DOHH2 (cell line): ENCODE measurements around the gene NRAS.

Source experiments
- H3F3A ChIP-seq: fragments of 200-600 bp; sonication (generic), shearing (Covaris generic); 2 replicates; pipeline ENCODE4 v1.6.0; 2016; ENCODE audit warnings: antibody characterized with exemption, mild to moderate bottlenecking; ENCODE audit not compliant: control insufficient read depth, insufficient read depth
- H3K27ac ChIP-seq: fragments of 200-600 bp; sonication (generic); 2 replicates; pipeline ENCODE4 v1.5.1; 2014; ENCODE audit warnings: low read depth, mild to moderate bottlenecking, low read length, moderate library complexity
- H3K27me3 ChIP-seq: fragments of 200-600 bp; sonication (generic); 2 replicates; pipeline ENCODE4 v1.6.1; 2014; ENCODE audit warnings: mild to moderate bottlenecking, low read length, mixed read lengths; ENCODE audit not compliant: control insufficient read depth
- H3K36me3 ChIP-seq: fragments of 200-600 bp; sonication (generic); 2 replicates; pipeline ENCODE4 v1.6.1; 2014; ENCODE audit warnings: mild to moderate bottlenecking, low read length, moderate library complexity, mixed read lengths; ENCODE audit not compliant: control insufficient read depth
- H3K4me1 ChIP-seq: fragments of 200-600 bp; sonication (generic); 2 replicates; pipeline ENCODE4 v1.6.1; 2014; ENCODE audit warnings: mild to moderate bottlenecking, low read length, mixed read lengths; ENCODE audit not compliant: control insufficient read depth
- H3K4me2 ChIP-seq: fragments of 200-600 bp; sonication (generic); 2 replicates; pipeline ENCODE4 v1.6.0; 2014; ENCODE audit warnings: mild to moderate bottlenecking, low read length, moderate library complexity
- H3K4me3 ChIP-seq: fragments of 200-600 bp; sonication (generic); 2 replicates; pipeline ENCODE4 v1.5.1; 2014; ENCODE audit warnings: mild to moderate bottlenecking, low read length, mixed read lengths
- H3K79me2 ChIP-seq: fragments of 200-600 bp; sonication (generic); 2 replicates; pipeline ENCODE4 v1.6.1; 2014; ENCODE audit warnings: mild to moderate bottlenecking, low read length, mixed read lengths; ENCODE audit not compliant: control insufficient read depth
- H3K9me2 ChIP-seq: fragments of 200-600 bp; sonication (generic); replicated peaks from 2 replicates; pipeline ENCODE4 v1.6.1; 2014; ENCODE audit warnings: mild to moderate bottlenecking, low read length, mixed read lengths; ENCODE audit not compliant: control insufficient read depth
- H3K9me3 ChIP-seq: fragments of 200-600 bp; sonication (generic); 2 replicates; pipeline ENCODE4 v1.6.1; 2014; ENCODE audit warnings: antibody characterized with exemption, low read length, mixed read lengths; ENCODE audit not compliant: control insufficient read depth, insufficient read depth
- H4K20me1 ChIP-seq: fragments of 200-600 bp; sonication (generic); 2 replicates; pipeline ENCODE4 v1.6.0; 2014; ENCODE audit warnings: low read depth, mild to moderate bottlenecking, antibody characterized with exemption, low read length, moderate library complexity; ENCODE audit not compliant: control insufficient read depth, insufficient read depth
- EZH2phosphoT487 ChIP-seq: fragments of 200-600 bp; sonication (generic); IDR thresholded peaks from 2 replicates; pipeline ENCODE4 v1.6.1; 2017; ENCODE audit warnings: borderline replicate concordance, mild to moderate bottlenecking, antibody characterized with exemption, low read length, moderate library complexity, mixed read lengths
- TF ChIP-seq, protein P1 (sequence below): fragments of 200-600 bp; sonication (generic); IDR thresholded peaks from one replicate; pipeline ENCODE4 v1.5.1; 2014; ENCODE audit warnings: antibody characterized with exemption, mild to moderate bottlenecking, low read depth, low read length; ENCODE audit not compliant: poor library complexity, severe bottlenecking

Gene NRAS

DNA sequence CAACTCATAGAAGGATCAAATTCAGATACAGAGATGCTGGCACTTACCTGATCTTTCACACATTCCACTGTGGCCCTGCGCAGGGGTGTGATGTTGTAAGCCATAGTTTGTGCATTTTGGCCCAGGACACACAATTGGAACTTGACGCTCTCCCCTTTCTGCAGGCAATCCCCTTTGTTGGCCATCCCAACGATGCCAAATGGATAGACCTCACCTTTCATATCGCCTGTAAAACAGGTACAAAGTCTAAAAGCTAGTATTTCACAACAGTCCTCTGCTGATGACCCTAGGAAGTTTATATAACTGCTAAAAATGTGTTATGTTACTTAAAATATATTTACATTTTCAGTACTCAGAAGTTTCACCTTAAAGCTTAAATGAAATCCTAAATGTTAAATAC lies 3.9 kb upstream of the NRAS start:
- Histone ChIP-seq H4K20me1 (no peaks in the 10 kb centered on the region), H3K27ac (no peak overlapping the region), H3K79me2 (peaks cover 15% of the 10 kb centered on the region), H3K4me1 (peaks cover 15% of the 10 kb centered on the region), H3K9me3 (no peaks in the 10 kb centered on the region), H3K9me2 (no peaks in the 10 kb centered on the region), H3K4me3 (no peak overlapping the region), H3K27me3 (no peaks in the 10 kb centered on the region), H3F3A (peaks cover 37% of the 10 kb centered on the region), H3K4me2 (no peak overlapping the region), H3K36me3 (peaks cover 94% of the 10 kb centered on the region)
- TF ChIP-seq EZH2phosphoT487: no peak
- TF ChIP-seq, protein P1, sequence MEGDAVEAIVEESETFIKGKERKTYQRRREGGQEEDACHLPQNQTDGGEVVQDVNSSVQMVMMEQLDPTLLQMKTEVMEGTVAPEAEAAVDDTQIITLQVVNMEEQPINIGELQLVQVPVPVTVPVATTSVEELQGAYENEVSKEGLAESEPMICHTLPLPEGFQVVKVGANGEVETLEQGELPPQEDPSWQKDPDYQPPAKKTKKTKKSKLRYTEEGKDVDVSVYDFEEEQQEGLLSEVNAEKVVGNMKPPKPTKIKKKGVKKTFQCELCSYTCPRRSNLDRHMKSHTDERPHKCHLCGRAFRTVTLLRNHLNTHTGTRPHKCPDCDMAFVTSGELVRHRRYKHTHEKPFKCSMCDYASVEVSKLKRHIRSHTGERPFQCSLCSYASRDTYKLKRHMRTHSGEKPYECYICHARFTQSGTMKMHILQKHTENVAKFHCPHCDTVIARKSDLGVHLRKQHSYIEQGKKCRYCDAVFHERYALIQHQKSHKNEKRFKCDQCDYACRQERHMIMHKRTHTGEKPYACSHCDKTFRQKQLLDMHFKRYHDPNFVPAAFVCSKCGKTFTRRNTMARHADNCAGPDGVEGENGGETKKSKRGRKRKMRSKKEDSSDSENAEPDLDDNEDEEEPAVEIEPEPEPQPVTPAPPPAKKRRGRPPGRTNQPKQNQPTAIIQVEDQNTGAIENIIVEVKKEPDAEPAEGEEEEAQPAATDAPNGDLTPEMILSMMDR: no peak

DNA sequence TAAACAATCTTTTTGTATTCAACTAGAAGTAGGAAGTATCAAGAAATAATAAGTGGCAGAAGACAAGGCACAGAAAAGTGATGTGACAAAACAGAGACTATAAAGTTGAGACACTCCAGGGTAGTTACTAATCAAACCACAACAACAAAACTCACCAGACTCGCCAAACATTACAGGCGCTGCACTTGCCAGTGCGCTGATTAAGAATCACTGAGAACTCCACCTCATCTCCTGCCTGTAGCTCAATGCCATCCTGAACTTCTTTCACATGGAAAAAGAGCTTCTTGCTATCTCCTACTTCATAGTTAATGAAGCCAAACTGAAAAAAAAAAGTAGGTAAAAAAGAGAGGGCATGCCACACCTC lies 2.8 kb upstream of the NRAS start:
- TF ChIP-seq, protein P1: no peak
- no peak for TF ChIP-seq EZH2phosphoT487

DNA sequence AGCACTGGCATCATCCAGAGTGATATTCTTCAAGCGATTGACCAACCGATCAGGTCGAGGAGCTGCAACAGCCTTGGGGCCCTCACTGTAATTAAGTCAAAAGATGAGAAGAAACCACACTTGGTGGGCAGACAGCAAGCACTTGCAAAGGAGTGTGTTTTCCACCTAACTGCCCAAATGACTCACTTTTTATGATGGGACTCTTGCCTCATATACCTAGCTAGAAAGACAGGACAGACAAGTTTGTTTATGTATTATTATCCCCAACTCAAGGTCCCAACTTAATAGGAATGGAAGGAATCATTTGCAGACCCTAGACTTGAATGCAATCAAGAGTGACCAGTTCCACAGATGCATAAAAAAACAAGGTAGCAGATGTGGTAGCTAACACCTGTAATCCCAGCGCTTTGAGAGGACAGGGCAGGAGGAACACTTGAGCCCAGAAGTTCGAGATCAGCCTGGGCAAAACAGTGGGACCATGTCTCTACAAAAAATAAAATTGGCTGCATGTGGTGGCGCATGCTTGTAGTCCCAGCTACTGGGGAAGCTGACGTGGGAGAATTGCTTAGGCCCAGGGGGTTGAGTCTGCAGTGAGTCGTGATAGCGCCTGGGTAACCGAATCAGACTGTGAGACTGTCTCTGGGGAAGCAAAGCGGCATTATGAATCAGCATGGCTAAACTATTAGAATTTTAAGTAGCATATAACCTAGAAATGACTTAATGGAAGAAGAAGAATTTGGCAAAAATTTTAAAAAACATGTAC lies 2.3 kb upstream of the NRAS start:
- no peak overlapping the region for H3K4me2 ChIP-seq
- no peaks in the 10 kb centered on the region for H4K20me1 ChIP-seq
- H3K27me3 ChIP-seq: no peaks in the 10 kb centered on the region
- H3K36me3 ChIP-seq: peaks cover 91% of the 10 kb centered on the region
- H3K27ac ChIP-seq: no peak overlapping the region
- H3K9me3 ChIP-seq: no peaks in the 10 kb centered on the region
- no peaks in the 10 kb centered on the region for H3K9me2 ChIP-seq
- TF ChIP-seq EZH2phosphoT487: no peak
- TF ChIP-seq, protein P1: no peak
- H3K4me3 ChIP-seq: no peak overlapping the region
- peaks cover 20% of the 10 kb centered on the region for H3K4me1 ChIP-seq
- H3F3A ChIP-seq: peaks cover 37% of the 10 kb centered on the region
- peaks cover 28% of the 10 kb centered on the region for H3K79me2 ChIP-seq

More for the DNA sequence above, 2.8 kb upstream of the NRAS start:
- H3F3A ChIP-seq: peaks cover 37% of the 10 kb centered on the region
- no peaks in the 10 kb centered on the region for H4K20me1 ChIP-seq
- H3K27me3 ChIP-seq: no peaks in the 10 kb centered on the region
- H3K79me2 ChIP-seq: peaks cover 22% of the 10 kb centered on the region
- H3K4me1 ChIP-seq: peaks cover 20% of the 10 kb centered on the region
- no peaks in the 10 kb centered on the region for H3K9me3 ChIP-seq
- H3K4me3 ChIP-seq: no peak overlapping the region
- no peak overlapping the region for H3K4me2 ChIP-seq
- H3K27ac ChIP-seq: no peak overlapping the region
- H3K36me3 ChIP-seq: peaks cover 90% of the 10 kb centered on the region
- no peaks in the 10 kb centered on the region for H3K9me2 ChIP-seq
